GM12878 (cell line): ENCODE results near the gene FAM9C. TPM values are rescaled to one million over a fixed set of nuclear protein-coding genes. Genes with fewer than 3 reads are reported as not detected.

Experiments used
- ATAC-seq: fragments of 200-7000 bp; cut with Tn5 transposase; 3 replicates; pipeline ENCODE4 v1.9.1; 2020; ENCODE audit warnings: mild to moderate bottlenecking, moderate library complexity
- BruUV-seq: library from RNA; stranded (reverse); fragments of 400-500 nt; replicated peaks from 2 replicates; lab custom pipeline; 2021; lab: Mats Ljungman, UMichigan
- CTCF ChIA-PET: fragments of 300-600 bp; sonication (Branson Sonifier 250); formaldehyde crosslinking; extraction: SDS; loops from one replicate; lab custom pipeline; 2021; ENCODE audit warnings: inconsistent platforms; lab: Yijun Ruan, JAX
- POLR2A ChIA-PET: fragments of 350-600 bp; formaldehyde crosslinking; extraction: SDS; loops from one replicate; lab custom pipeline; 2021; ENCODE audit warnings: inconsistent platforms; lab: Charles Lee
- RAD21 ChIA-PET: fragments of 300-600 bp; sonication (Branson Sonifier 250); formaldehyde crosslinking; loops from one replicate; lab custom pipeline; 2023; ENCODE audit warnings: antibody characterized with exemption; ENCODE audit not compliant: unreplicated experiment; lab: Charles Lee
- SMC1A ChIA-PET: fragments of 300-600 bp; sonication (Branson Sonifier 250); formaldehyde crosslinking; loops from one replicate; lab custom pipeline; 2023; ENCODE audit not compliant: unreplicated experiment, uncharacterized antibody; lab: Charles Lee
- DNase-seq: peaks from one replicate; pipeline ENCODE4 v3.0.0-alpha.2; 2011; ENCODE audit warnings: low read depth, low spot score
- FAIRE-seq: peaks from 3 replicates; lab custom pipeline; 2011; peaks lifted over from hg19 to GRCh38; lab: Jason Lieb, UNC
- H2AFZ ChIP-seq: 2 replicates; pipeline ENCODE4 v1.6.0; 2011; ENCODE audit warnings: low read depth, low read length, control low read depth; ENCODE audit not compliant: control insufficient read depth
- H3K27ac ChIP-seq: 2 replicates; pipeline ENCODE4 v1.5.1; 2011; ENCODE audit warnings: control low read depth; ENCODE audit not compliant: control insufficient read depth, insufficient read depth
- H3K27me3 ChIP-seq, 2 experiments: replicated peaks in 1 of 2; 2 replicates each; pipeline versions ENCODE4 v1.6.0 to v1.6.1; 2011; ENCODE audit warnings: low read length in 1 of 2; ENCODE audit not compliant: control insufficient read depth in 2 of 2, insufficient read depth in 2 of 2
- H3K36me3 ChIP-seq, 2 experiments: 2 replicates each; pipeline ENCODE4 v1.5.1; 2011; ENCODE audit warnings: low read length in 1 of 2; ENCODE audit not compliant: control insufficient read depth in 2 of 2, insufficient read depth in 2 of 2
- H3K4me1 ChIP-seq: 2 replicates; pipeline ENCODE4 v1.6.1; 2011; ENCODE audit warnings: mild to moderate bottlenecking, low read length, moderate library complexity, mixed read lengths; ENCODE audit not compliant: control insufficient read depth, insufficient read depth
- H3K4me2 ChIP-seq: 2 replicates; pipeline ENCODE4 v1.6.0; 2011; ENCODE audit warnings: control low read depth; ENCODE audit not compliant: control insufficient read depth, insufficient read depth
- H3K4me3 ChIP-seq: fragments of 200-600 bp; sonication (generic); 2 replicates; pipeline ENCODE4 v1.5.1; 2016
- H3K79me2 ChIP-seq: 2 replicates; pipeline ENCODE4 v1.6.0; 2011; ENCODE audit warnings: low read length; ENCODE audit not compliant: control insufficient read depth, insufficient read depth
- H3K9ac ChIP-seq: 2 replicates; pipeline ENCODE4 v1.8.0; 2011; ENCODE audit warnings: low read length, control low read depth, mixed read lengths; ENCODE audit not compliant: control insufficient read depth, insufficient read depth
- H3K9me3 ChIP-seq: replicated peaks from 3 replicates; pipeline ENCODE4 v1.5.1; 2011; ENCODE audit warnings: mild to moderate bottlenecking, low read length; ENCODE audit not compliant: control insufficient read depth, insufficient read depth
- H4K20me1 ChIP-seq: 2 replicates; pipeline ENCODE4 v1.6.0; 2011; ENCODE audit not compliant: control insufficient read depth, insufficient read depth
- ETV6 ChIP-seq, 2 experiments: fragments of 450-650 bp in 1 of 2; IDR thresholded peaks in 1 of 2; conservative IDR thresholded peaks in 1 of 2; 2 replicates each; pipeline ENCODE4 v1.6.1; 2014; ENCODE audit warnings: antibody characterized with exemption in 1 of 2, borderline replicate concordance in 1 of 2, low read depth in 1 of 2, mild to moderate bottlenecking in 1 of 2, moderate library complexity in 1 of 2
- WGBS: methylation state at CpG from one replicate; pipeline ENCODE4 v1.1.6; 2016; ENCODE audit warnings: low lambda C conversion rate; ENCODE audit not compliant: insufficient replicate concordance, insufficient coverage; ENCODE audit errors: missing lambda C conversion rate; 5-methylcytosine and 5-hydroxymethylcytosine counted together
- in situ Hi-C: fragments of 300-500 bp; cut with MboI; formaldehyde crosslinking; loops from 9 replicates; pipeline ENCODE4 v1.14.3; 2018; ENCODE audit warnings: mixed read lengths
- intact Hi-C: fragments of 100-400 bp; cut with micrococcal nuclease; formaldehyde crosslinking; loops from one replicate; pipeline ENCODE4 v1.14.2; 2022; ENCODE audit not compliant: unreplicated experiment
- polyA plus RNA-seq, 11 experiments: library from polyadenylated mRNA; depleted of rRNA in 4 of 11; unstranded in 6 of 11; stranded (reverse) in 5 of 11; fragments of >200 nt; fragmentation: Nextera tagmentation in 4 of 11; fragmentation: Illumina TruSeq in 1 of 11; extraction: Ambion mirVana in 4 of 11; extraction: Trizol in 1 of 11; gene quantifications; 1 replicate in 1 of 11; 2 replicates in 10 of 11; pipeline versions ENCODE4 v1.2.1 to v1.2.3, GENCODE V29; 2011 to 2016; ENCODE audit warnings: inconsistent platforms in 2 of 11, missing spikeins in 2 of 11, low read depth in 1 of 11
- total RNA-seq, 4 experiments: library from RNA; depleted of rRNA in 3 of 4; stranded (reverse); fragments of >200 nt in 3 of 4; fragmentation: Illumina TruSeq in 1 of 4; extraction: Trizol in 1 of 4; gene quantifications; 2 replicates each; pipeline versions ENCODE4 v1.2.1 to v1.2.3, GENCODE V29; 2013 to 2021
- TF ChIP-seq, protein P1 (sequence below): fragments of 450-650 bp; IDR thresholded peaks from 2 replicates; pipeline ENCODE4 v1.6.1; 2016; ENCODE audit warnings: mild to moderate bottlenecking

The FAM9C gene
- total and polyA plus RNA-seq, 10 of the 15 experiments (the other 5 are each of a cell fraction or from before 2014, with no cell fraction given) = 0.01 to 0.03 TPM; not detected in 8

DNA sequence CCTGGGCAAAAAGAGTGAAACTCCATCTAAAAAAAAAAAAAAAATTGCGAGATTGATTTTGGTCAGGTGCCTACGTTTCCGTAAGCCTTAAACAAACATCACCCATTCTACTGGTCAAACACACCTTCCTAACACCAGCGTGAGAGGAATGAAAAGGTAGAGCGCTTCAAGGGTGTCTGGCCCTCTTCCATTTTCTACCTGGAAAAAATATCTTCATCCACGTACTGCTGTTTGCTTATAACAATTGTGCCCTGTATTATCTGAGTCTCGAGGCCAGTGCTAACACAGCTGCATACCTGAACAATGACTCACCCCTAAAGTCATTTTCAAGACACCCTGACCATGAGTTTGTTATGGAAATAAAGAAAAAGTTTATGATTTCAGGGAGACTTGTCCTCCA, 55.6 kb downstream of the FAM9C start:
- Histone ChIP-seq H3K27ac (no peak overlapping the region), H4K20me1 (no peaks in the 10 kb centered on the region), H3K4me1 (peaks cover 41% of the 10 kb centered on the region), H3K4me3 (no peak overlapping the region), H3K36me3 (no peaks in the 10 kb centered on the region), H2AFZ (no peak overlapping the region), H3K9ac (no peak overlapping the region), H3K9me3 (no peaks in the 10 kb centered on the region; the same call in 2 of the 3 replicates), H3K27me3 (no peaks in the 10 kb centered on the region), H3K4me2 (no peak overlapping the region), H3K79me2 (no peaks in the 10 kb centered on the region)
- TF ChIP-seq, protein P1, sequence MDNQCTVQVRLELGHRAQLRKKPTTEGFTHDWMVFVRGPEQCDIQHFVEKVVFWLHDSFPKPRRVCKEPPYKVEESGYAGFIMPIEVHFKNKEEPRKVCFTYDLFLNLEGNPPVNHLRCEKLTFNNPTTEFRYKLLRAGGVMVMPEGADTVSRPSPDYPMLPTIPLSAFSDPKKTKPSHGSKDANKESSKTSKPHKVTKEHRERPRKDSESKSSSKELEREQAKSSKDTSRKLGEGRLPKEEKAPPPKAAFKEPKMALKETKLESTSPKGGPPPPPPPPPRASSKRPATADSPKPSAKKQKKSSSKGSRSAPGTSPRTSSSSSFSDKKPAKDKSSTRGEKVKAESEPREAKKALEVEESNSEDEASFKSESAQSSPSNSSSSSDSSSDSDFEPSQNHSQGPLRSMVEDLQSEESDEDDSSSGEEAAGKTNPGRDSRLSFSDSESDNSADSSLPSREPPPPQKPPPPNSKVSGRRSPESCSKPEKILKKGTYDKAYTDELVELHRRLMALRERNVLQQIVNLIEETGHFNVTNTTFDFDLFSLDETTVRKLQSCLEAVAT = 0 out of 2 replicates have a peak, but pooled peaks have one; percentile 42
- TF ChIP-seq ETV6 (conservative IDR thresholded peaks at IDR 0.05 in 1 of 2, IDR thresholded peaks at IDR 0.05 in 1 of 2; ENCODE audit: borderline replicate concordance in 1 of 2, low read depth in 1 of 2) = no peak
- in situ Hi-C loops = no loop called here
- ATAC-seq = no peak
- RAD21 ChIA-PET = interaction anchor here (23.0 kb wide), 1 partner anchor 96 kb away, joined by 562 read pairs; no protein-coding TSS in a partner anchor
- POLR2A ChIA-PET = interaction anchor here (9.2 to 13.6 kb wide), 2 partner anchors 10 to 19 kb away, joined by 95 to 157 read pairs; no protein-coding TSS in a partner anchor
- intact Hi-C loops = no loop called here
- no peak for DNase-seq
- no peak for FAIRE-seq
- BruUV-seq = no TSS peak
- WGBS = 82% methylated on average over 7 of the region's 7 CpGs
- SMC1A ChIA-PET = interaction anchor here (15.2 to 24.6 kb wide), 2 partner anchors 15 to 94 kb away, joined by 393 to 595 read pairs; no protein-coding TSS in a partner anchor
- CTCF ChIA-PET = interaction anchor here (0.8 kb wide), 1 partner anchor 107 kb away, joined by 3 read pairs; no protein-coding TSS in a partner anchor
